Gastroesophageal sphincter (tissue), 3 donors: ENCODE measurements around the gene PHLPP1.

ENCODE experiments used
- EP300 ChIP-seq: sonication (generic); formaldehyde crosslinking; IDR thresholded peaks from one replicate; pipeline ENCODE4 v1.6.1; 2017; ENCODE audit warnings: antibody characterized with exemption, mild to moderate bottlenecking
- POLR2A ChIP-seq, 2 donors: fragments of 450-650 bp; IDR thresholded peaks; one replicate each; pipeline ENCODE4 v1.6.1; 2017; ENCODE audit warnings: antibody characterized with exemption in 2 of 2, mild to moderate bottlenecking in 2 of 2, moderate library complexity in 1 of 2
- POLR2AphosphoS5 ChIP-seq: sonication (generic); formaldehyde crosslinking; IDR thresholded peaks from one replicate; pipeline ENCODE4 v1.6.1; 2017; ENCODE audit warnings: antibody characterized with exemption
- TF ChIP-seq, protein P1 (sequence below), 4 experiments: fragments of 200-600 bp in 2 of 4; fragments of 450-650 bp in 2 of 4; sonication (generic) in 1 of 4; IDR thresholded peaks; one replicate each; pipeline ENCODE4 v1.5.1; 2017 to 2019; ENCODE audit warnings: antibody characterized with exemption in 4 of 4, mild to moderate bottlenecking in 2 of 4, moderate library complexity in 2 of 4

GRCh38 chr18:62964432-62964831 lies 249.1 kb downstream of the PHLPP1 start:
- TF ChIP-seq POLR2AphosphoS5, result no peak
- TF ChIP-seq, protein P1, sequence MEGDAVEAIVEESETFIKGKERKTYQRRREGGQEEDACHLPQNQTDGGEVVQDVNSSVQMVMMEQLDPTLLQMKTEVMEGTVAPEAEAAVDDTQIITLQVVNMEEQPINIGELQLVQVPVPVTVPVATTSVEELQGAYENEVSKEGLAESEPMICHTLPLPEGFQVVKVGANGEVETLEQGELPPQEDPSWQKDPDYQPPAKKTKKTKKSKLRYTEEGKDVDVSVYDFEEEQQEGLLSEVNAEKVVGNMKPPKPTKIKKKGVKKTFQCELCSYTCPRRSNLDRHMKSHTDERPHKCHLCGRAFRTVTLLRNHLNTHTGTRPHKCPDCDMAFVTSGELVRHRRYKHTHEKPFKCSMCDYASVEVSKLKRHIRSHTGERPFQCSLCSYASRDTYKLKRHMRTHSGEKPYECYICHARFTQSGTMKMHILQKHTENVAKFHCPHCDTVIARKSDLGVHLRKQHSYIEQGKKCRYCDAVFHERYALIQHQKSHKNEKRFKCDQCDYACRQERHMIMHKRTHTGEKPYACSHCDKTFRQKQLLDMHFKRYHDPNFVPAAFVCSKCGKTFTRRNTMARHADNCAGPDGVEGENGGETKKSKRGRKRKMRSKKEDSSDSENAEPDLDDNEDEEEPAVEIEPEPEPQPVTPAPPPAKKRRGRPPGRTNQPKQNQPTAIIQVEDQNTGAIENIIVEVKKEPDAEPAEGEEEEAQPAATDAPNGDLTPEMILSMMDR (IDR thresholded peaks at IDR 0.05), result no peak
- no peak for TF ChIP-seq POLR2A (IDR thresholded peaks at IDR 0.05)
- no peak for TF ChIP-seq EP300
